HuH-7.5 (cell line): ENCODE data around the gene KCNMB1.

Source experiments
- DNase-seq: peaks from one replicate; pipeline ENCODE4 v3.0.0; 2011; ENCODE audit warnings: low spot score

Gene KCNMB1, protein sequence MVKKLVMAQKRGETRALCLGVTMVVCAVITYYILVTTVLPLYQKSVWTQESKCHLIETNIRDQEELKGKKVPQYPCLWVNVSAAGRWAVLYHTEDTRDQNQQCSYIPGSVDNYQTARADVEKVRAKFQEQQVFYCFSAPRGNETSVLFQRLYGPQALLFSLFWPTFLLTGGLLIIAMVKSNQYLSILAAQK

DNA sequence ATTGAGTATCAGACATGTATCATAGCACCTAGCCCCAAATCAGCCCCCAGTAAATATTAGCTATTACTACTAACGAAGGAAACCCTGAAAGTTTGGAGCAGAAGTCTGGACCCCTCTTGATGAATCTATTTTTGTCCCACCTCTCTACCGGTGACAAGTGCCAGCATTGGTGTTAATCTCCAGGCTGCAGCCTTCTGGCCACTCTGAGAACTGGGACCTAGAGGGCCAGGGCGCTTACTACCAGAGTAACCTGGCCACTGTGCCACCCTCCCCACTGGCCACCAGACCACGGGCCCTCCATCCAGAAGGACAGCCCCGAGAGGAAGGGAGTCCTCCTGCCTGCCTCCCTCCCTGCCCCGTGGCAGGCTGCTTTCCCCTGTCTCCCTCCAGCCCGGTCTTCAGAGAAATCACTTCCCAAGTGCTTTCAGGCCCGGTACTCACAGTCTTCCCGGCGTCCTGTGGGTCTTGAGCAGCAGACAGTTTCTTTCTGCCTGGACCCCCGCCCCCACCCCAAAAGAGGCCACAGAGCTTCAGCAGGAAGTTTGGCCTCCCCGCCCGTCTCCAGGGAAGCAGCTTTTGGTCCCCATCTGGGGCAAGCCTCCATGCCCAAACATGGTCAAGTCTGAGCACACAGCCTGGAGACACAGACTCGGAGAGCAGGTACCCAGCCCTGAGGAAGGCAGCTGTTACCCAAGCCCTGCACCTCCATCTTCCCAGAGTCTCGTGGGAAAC lies at the start of gene KCNMB1:
KCNMB1 (minus strand) TSS at position 550 of the 732 bp plus-strand sequence. CDS start 3,920 bp downstream, outside the sequence.
- no peak for DNase-seq

DNA sequence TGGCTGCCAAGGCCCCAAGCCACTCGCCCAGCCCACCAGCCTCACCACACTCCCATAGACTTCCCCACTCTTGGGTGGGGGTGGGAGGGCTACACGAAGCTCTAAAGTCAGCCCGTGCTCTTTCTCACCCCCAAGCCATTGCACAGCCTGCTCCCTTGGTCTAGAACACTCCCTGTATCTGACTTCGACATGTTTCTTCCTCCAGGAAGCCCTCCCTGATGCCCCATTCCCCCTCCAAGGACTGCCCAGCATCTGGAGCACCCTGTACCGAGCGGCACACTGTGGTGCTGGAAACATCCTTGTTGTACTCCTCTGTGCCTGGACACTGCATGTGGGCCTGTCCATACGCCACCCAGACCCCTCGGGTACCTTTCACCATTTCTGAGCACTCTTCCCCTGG lies 49.4 kb upstream of the KCNMB1 start:
- no peak for DNase-seq

DNA sequence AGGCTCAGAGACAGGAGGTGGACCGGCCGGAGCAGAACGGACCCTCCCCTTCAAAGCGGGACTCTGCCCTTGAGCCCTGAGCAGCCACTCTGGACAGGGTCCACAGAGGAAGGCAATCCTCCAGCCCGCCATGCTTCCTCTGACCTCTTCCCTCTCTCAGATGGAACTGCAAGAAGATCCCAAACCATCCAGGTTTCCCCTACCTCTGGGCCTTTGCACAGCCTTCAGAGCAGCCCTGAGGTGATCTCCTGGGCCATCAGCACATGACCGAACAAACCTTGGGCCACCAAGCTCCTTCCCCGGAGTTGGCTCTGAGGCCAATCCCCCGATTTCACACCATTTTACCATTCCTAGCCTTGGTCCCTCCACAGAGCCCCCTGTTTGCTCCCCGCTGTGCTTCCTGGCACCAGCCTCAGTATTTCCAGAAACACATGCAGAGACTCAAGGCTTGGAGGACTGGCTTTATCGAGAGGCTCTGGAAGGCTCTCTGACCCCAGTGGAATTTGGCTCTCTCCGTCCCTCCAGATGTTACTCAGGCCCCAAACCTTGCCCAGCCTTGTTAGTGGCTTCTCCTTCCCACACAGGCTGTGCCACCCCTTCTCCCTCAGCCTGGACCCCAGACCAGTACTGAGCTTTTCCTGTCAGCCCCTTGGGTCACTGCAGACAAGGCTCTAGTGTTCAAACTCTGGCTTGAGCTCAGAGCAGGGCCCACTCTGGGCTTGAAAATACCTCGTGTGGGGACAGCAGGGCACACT lies 48.6 kb upstream of the KCNMB1 start:
- DNase-seq = no peak

DNA sequence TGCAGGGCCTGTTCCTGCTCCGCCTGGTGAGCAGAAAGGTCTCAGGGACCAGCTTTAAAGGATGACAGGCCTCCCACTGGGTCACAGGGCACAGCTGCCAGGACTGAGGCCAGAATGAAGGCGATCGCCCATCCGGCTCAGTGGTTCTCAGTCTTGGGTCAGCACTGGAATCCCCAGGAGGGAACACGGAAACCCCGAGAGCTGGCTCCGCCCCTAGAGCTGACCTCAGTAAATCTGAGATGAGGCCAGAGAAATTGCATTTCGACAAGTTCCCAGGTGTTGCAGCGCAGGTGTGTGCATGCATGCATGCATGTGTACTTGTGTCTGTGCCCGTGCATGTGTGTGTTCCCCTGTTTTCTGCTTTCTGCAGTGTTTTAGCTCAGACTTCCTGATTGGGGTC lies 47.2 kb upstream of the KCNMB1 start:
- no peak for DNase-seq

DNA sequence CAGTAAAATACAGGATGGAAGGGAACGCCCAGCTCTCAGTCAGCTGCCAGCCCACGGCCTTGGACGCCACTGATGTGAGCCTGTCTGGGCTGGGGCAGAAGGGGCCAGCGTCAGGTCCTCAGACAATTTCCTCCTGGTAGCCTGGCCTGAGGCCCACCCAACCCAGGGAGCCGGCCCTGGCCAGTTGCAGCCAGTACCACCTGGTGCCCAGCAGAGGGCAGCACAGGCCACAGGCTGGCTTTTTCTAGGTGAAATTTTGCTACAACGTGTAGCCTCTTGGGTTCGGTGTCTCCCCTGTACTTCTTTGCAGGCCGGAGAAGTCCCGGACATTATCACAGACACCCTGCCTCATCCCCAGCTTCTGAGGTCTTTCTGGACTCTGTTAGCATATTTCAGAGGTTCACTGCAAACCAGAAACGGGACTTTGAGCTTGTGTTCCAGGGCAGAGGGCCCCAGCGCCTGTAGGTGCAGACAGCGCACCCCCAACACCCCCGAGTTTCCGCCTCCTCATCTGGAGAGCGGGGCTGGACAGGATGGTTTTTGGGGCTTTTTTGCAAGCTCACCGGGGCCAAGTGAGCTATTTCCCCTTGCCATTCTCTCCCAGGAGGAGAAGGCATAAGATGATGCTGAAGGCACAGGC lies 45.9 kb upstream of the KCNMB1 start:
- peak; percentile 47 for DNase-seq

DNA sequence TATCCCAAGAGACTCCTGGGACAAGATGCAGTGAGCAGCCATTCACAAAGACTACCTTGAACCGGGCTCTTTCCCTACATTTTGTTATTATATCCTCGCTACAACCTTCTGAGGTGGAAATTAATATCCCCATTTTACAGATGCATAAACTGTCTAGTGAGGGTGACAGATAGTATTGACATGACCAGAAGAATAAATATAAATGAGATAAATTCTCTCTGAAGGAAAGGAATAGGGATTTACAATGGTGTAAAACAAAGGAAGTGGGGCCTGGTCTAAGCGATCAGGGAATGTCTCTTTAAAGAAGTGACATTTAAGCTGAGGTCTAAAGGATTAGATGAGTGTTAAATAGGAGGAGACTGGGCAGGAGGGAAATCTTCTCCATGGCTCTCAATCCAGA lies 43.5 kb upstream of the KCNMB1 start:
- DNase-seq = no peak

DNA sequence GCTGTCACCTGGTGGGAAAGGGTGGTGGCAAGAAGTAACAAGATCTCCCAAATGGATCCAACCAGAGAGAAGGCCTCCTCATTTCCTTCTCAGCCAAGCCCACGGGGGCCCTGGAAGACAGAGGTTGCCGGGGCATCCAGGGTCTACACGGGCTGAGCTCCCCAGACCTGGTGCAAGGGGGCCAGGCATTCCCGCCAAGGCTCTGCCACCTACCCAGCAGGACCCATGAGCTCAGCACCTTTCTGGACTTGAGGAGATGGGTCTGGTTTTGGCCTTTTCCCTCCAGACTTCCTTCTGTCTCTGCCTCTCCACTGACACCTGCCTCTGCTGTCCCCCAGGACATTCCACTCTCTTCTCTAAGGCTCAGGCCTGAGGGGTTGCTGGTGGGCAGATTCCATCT lies 42.4 kb upstream of the KCNMB1 start:
- no peak for DNase-seq

DNA sequence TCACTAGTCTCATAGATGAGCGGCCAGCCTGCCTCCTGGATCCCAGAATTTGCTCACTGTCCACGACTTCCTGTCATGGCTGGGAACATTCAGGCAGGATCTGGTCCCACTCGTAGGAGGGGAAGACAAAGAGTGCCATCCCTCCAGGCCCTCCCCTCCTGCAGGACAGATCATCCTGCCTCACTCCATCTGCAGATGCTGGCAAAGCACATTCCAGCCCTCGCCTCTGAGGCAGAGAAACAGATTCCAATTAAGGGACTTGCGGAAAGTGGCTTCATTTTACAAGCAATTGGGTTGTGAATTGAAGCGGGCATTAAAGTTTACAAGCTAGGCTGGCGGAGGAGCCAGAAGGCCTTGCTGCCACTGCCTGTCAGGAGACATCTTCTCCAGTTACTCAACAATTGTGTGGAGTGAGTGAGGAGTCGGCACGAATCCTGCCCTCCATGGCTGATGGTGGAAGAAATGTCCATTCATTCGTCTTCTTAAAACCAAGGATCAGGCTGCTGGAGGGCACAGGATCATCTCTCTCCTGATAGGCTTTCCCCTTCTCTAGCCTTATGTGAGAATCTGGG lies 41.8 kb upstream of the KCNMB1 start:
- no peak for DNase-seq

DNA sequence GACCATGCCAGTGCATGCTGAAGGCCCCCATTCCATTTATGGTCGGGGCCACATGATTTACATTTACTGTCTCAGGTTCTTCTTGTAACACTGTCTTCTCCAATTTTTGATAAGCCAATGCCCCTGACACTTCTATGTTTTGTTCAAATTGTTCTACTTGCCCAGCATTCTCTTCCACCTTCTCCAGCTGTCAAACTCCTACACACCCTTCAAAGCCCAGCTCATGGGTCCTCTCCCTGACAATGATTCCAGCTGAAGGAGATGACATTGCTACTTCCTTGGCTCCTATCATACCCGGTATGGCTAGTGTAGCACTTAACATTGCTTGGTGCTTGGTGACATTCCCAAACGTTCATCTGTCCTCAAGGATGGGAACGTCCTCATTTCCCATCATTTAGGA lies 41.1 kb upstream of the KCNMB1 start:
- no peak for DNase-seq

DNA sequence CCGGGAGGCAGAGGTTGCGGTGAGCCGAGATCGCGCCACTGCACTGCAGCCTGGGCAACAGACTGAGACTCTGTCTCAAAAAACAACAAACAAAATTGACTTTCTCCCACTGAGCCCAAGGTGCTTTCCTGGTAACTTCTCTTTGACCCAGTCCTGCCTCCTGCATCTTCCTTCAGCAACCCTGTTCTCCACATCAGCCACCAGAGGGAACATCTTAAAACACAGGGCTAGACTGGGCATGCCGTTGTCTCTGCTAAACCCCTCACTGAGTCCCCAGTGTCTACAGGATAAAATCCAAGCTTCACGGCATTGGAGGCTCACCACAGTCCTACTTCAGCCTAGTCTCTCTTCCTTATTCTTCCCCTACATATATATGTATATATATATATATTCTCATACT lies 39.8 kb upstream of the KCNMB1 start:
- no peak for DNase-seq

DNA sequence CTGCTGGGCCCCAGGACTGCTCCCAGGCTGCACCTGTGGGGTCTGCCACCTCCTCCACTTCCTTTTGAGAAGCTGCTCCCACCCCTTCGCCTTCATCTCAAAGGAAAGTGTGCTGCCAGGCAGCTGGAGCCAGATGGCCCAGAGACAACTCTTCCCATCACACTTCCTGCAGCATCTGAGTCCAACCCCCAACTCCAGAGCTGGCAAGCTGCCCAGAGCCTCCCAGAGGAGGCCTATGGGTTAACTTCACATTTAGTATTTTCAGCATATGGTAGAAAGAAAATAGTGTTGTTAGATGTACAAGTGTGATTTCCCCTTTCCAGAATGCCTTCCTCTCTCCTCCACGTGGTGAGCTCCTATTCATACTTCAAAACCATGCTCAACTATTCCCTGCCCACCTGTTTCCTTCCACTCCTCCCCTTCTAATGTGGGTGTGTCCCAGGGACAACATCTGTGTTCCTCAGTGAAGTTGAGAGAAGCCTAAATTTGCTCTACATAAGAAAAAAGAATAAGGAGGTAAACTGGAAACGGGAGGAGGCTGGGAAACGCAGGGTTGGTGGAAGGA lies 38.6 kb upstream of the KCNMB1 start:
- DNase-seq = no peak

DNA sequence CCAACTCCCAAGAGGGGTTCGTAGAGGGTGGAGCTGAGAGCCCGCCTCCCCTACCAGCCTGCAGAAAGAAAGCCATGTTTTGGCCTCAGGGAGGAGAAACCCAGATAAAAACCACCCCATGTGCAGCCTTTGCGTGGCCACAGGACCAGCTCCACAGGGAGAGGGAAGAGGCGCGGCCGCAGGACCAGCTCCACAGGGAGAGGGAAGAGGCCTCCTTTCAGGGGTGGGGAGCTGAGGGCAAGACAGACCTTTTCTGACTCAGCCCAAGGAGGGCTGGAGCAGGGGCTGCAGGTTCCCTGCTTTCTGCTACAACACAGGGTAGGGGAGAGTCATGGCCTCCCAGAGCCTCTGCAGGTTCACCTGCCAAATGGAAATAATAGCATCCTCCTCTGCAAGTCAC lies 37.6 kb upstream of the KCNMB1 start:
- no peak for DNase-seq

DNA sequence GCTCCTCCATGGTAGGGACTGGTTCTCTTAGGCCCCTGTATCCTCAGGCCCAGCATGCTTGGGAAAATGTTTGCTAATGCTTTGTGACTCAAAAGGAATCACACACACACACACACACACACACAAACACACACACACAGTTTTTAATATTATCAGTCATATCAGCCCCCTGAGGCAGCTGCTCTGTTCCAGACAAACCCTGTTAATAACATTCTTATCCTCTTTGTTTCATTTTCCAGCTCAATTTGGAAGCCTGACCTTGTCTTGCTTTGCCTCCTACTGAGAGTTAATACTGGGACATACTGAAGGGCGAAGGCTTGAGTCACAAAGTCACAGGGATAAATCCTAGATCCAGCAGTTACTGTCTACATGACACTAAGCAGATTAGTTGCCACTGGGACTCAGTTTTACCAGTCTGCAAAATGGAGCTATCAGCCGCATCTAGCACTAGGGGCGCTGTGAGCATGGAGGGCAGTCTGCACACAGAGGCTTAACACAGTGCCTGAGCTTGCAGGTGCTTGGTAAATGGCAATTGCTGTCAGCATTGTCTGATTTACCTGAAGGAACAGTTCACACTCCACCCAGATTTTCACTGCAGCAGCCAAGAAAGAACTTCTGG lies 37.1 kb upstream of the KCNMB1 start:
- no peak for DNase-seq

DNA sequence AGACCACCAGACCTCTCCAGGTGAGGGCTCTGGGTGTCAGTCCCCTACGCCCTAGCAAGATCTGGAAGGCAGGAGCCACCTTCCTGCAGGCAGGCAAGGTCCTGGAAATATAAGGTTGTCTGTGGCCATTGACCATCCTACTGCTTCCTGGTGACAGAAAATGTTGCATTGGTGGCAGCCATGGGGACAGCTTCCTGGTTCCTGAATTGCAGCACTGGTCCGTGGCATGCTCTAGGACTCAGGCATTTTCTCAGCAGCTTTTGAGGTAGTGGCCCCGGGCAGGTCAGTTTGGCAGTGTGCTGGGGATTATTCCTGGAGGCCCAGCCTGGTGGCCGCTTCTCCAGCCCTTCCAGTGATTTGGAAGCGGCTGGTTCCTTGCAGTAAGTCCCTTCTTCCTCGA lies 36.6 kb upstream of the KCNMB1 start:
- no peak for DNase-seq

DNA sequence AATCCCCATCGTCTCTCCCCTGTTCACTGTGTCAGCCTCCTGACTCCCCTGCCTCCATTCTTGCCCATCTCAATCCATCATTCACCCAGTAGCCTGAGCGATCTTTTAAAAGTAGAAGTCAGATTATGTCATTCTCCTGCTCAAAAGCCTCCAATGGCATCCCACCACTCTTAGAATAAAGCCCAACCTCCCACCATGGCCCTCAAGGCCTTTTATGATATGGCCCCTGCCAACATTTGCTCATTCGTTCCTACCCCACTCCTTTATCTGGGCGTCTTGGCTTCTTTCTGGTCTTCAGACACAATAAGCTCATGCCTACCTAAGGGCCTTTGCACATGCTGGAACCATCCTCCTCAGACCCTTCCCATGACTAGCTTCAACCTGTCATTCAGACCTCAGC lies 35.5 kb upstream of the KCNMB1 start:
- no peak for DNase-seq

DNA sequence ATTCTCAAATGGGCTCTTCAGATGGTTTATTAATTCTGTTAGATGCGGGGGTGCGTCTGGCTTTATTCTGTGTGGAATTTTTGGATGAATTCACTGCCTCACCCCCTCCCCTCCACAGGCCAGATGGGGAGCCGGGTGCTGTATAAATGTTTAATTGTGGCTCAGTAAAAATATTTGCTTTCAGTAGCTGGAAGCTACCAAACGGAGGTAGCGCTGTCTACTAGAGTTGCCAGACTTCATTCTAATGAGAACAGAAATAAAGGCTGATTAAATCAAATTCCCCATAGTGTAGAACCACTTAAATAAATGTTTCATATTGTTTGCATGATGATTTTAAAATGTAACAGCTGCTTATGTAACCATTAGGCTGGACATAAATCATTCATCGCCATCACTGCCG lies 34.5 kb upstream of the KCNMB1 start:
- no peak for DNase-seq

DNA sequence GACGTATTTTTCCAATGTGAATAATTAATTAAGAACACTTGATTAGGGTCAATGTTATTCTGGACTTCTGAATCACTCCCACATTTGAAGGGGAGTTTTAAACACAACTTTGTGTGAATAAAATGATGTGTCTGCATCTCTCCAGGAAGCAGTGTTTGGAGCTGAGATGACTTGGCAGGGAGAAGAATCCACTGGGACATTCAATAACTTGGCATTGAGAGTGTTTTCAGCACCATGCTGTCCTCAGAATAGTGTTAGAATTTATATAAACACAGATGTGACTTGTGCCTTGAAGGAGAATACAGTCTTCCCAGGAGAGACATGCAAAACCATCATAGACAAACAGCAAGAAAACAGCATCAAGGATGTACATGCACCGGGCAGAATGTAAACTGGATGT lies 32.7 kb upstream of the KCNMB1 start:
- no peak for DNase-seq

DNA sequence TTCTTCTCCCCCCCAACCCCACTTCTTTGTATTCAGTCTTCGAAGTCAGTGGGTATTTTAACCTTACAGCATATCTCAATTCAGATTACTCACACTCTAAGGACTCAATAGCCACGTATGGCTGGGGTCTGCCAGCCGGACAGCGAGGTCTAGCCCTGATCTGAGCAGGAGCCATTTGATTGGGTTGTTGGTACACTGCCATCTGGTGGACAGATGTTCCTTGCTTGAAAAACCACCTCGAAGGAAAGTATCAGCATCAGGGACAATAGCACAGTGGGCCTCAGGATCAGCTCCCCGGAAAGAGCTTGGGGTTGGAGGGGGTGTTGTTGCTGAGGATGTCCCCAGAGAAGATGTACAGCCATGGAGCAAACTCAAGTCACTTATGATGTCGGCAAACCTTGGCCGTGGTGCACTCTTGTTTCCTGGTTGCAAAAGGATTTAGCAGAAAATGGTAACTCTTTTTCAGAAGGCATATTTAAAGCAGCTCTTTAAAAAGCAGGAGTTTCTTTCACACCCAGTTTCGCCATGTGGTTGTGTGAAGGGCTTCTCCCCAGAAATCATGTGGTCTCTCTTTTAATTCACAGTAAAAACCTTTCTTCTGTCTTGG lies 31.7 kb upstream of the KCNMB1 start:
- DNase-seq = peak; percentile 47

DNA sequence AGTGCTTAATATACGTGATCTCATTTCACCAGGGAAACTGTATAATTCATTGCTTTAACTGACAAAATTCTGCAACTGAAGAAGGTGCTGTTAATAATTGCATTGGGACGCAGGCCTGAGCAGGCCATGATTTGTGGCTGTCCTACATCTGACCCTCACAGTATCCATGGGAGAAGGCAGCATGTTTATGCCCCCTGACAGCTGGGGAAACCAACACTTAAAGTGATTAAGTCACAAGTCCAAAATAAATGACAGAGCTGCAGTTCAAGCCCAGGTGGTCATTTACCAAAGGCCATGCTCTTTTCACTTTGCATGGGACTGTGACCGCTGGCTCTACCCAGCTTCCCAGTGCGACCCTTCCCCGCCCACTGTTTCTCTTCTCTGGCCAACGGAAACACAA lies 30.5 kb upstream of the KCNMB1 start:
- no peak for DNase-seq

DNA sequence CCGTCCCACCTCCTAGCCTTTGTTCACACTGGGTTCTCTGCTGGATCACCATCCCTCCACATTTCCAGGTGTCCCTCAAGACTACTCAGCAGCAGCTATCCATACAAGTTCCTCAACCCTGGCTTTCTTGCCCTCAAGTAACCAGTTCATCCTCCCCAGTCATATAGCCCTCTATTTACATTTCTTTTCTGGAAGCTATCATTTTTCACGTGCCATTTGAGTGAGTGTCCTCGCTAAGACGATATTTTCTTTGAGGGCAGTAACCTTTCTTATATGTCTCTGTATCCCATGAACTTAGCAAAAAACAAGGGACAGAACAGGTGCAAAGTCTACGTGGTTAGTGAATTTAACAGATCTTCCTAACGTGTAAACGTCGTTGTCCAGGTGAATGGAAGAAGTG lies 29.6 kb upstream of the KCNMB1 start:
- no peak for DNase-seq

DNA sequence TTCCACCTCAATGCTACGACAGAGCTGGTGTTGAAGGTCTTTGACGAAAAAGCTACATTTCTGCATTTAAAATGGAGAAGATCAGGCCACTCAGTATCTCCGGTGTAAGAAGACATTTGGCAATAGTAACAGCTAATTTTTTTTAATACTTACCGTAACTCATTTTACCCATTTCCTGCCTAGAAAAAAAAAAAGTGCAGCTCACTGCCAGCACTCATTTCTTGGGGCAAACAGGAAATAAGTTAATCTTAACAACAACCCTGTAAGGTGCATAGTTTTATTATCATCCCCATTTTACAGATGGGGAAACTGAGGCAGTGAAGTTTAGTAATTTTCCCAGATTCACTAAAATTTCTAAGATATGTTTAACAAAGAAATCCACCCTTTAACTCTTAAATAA lies 27.4 kb upstream of the KCNMB1 start:
- DNase-seq = no peak
